HepG2 (cell line): ENCODE measurements around the gene DEFB124. TPM values are rescaled to one million over a fixed set of nuclear protein-coding genes. Genes with fewer than 3 reads are reported as not detected.
A peak's percentile ranks its signal among the peaks of the same experiment; 100 is the strongest.

Experiments
- FOXJ3 ChIP-seq: sonication (generic); formaldehyde crosslinking; IDR thresholded peaks from 2 replicates; pipeline ENCODE4 v1.4.0; 2020; ENCODE audit warnings: missing genetic modification reagents, mild to moderate bottlenecking, borderline replicate concordance
- FOXM1 ChIP-seq: sonication (generic); formaldehyde crosslinking; IDR thresholded peaks from 2 replicates; pipeline ENCODE4 v1.5.0; 2020; ENCODE audit warnings: missing genetic modification reagents
- KAT8 ChIP-seq: IDR thresholded peaks from 2 replicates; pipeline ENCODE4 v1.6.1; 2016; ENCODE audit warnings: missing genetic modification reagents, missing compliant biosample characterization
- MAF1 ChIP-seq: sonication (generic); formaldehyde crosslinking; IDR thresholded peaks from 2 replicates; pipeline ENCODE4 v1.5.0; 2020; ENCODE audit warnings: missing genetic modification reagents, borderline replicate concordance
- NFIC ChIP-seq: IDR thresholded peaks from 2 replicates; pipeline ENCODE4 v1.6.1; 2012; ENCODE audit warnings: mild to moderate bottlenecking, low read length, inconsistent platforms
- SMC3 ChIP-seq: IDR thresholded peaks from 2 replicates; pipeline ENCODE4 v1.6.1; 2011; ENCODE audit warnings: low read length, improper control_type of control experiment
- SP5 ChIP-seq: IDR thresholded peaks from 2 replicates; pipeline ENCODE4 v1.6.1; 2016; ENCODE audit warnings: low read depth, borderline replicate concordance
- SPEN ChIP-seq: sonication (generic); formaldehyde crosslinking; IDR thresholded peaks from 2 replicates; pipeline ENCODE4 v1.5.1; 2020; ENCODE audit warnings: low read depth, mild to moderate bottlenecking, missing genetic modification reagents
- SRSF1 ChIP-seq: fragments of 200-400 bp; formaldehyde crosslinking; optimal IDR thresholded peaks from 2 replicates; pipeline ENCODE3; 2017; ENCODE audit warnings: mild to moderate bottlenecking, low read depth, low read length, moderate library complexity
- ZBTB7A ChIP-seq: sonication (generic); formaldehyde crosslinking; IDR thresholded peaks from 2 replicates; pipeline ENCODE4 v1.8.0; 2022; ENCODE audit warnings: mild to moderate bottlenecking, missing genetic modification reagents
- ZMAT3 ChIP-seq: sonication (generic); formaldehyde crosslinking; conservative IDR thresholded peaks from 2 replicates; pipeline ENCODE4 v1.7.0; 2021; ENCODE audit warnings: missing genetic modification reagents
- ZNF3 ChIP-seq: IDR thresholded peaks from 2 replicates; pipeline ENCODE4 v1.7.0; 2017; ENCODE audit warnings: inconsistent platforms
- ZNF33B ChIP-seq: sonication (generic); formaldehyde crosslinking; IDR thresholded peaks from 2 replicates; pipeline ENCODE4 v1.5.1; 2020; ENCODE audit warnings: mild to moderate bottlenecking, missing genetic modification reagents
- ZNF672 ChIP-seq: sonication (generic); formaldehyde crosslinking; IDR thresholded peaks from 2 replicates; pipeline ENCODE4 v1.8.1; 2022; ENCODE audit warnings: missing genetic modification reagents
- ZNF678 ChIP-seq: sonication (generic); formaldehyde crosslinking; IDR thresholded peaks from 2 replicates; pipeline ENCODE4 v1.4.0; 2020; ENCODE audit warnings: mild to moderate bottlenecking, missing genetic modification reagents
- ZNF883 ChIP-seq: sonication (generic); formaldehyde crosslinking; IDR thresholded peaks from 2 replicates; pipeline ENCODE4 v1.5.1; 2020; ENCODE audit warnings: mild to moderate bottlenecking, missing genetic modification reagents; ENCODE audit errors: not compliant biosample characterization
- ZSCAN20 ChIP-seq: sonication (generic); formaldehyde crosslinking; IDR thresholded peaks from 2 replicates; pipeline ENCODE4 v1.4.0; 2020; ENCODE audit warnings: missing genetic modification reagents, mild to moderate bottlenecking, borderline replicate concordance
- ZSCAN9 ChIP-seq: IDR thresholded peaks from 2 replicates; pipeline ENCODE4 v1.6.1; 2016; ENCODE audit warnings: borderline replicate concordance
- polyA plus RNA-seq, 8 experiments: library from polyadenylated mRNA; depleted of rRNA in 3 of 8; stranded (reverse) in 7 of 8; unstranded in 1 of 8; fragments of >200 nt; fragmentation: Illumina TruSeq in 4 of 8; extraction: Trizol in 4 of 8; gene quantifications; 2 replicates each; pipeline versions ENCODE4 v1.2.1 to v1.2.3, GENCODE V29; 2011 to 2016; ENCODE audit warnings: low read depth in 4 of 8, missing spikeins in 1 of 8, mixed read lengths in 1 of 8; ENCODE audit not compliant: insufficient read depth in 1 of 8
- total RNA-seq, 5 experiments: library from RNA; depleted of rRNA; stranded (reverse); fragments of >200 nt; fragmentation: Illumina TruSeq; extraction: Trizol; gene quantifications; 2 replicates each; pipeline ENCODE4 v1.2.3, GENCODE V29; 2016; ENCODE audit warnings: low read depth in 1 of 5
- TF ChIP-seq, protein P1 (sequence below): sonication (generic); formaldehyde crosslinking; IDR thresholded peaks from 2 replicates; pipeline ENCODE4 v1.5.1; 2020; ENCODE audit warnings: missing genetic modification reagents, mild to moderate bottlenecking, borderline replicate concordance
- TF ChIP-seq, protein P2 (sequence below): sonication (generic); formaldehyde crosslinking; IDR thresholded peaks from 2 replicates; pipeline ENCODE4 v1.4.0; 2020; ENCODE audit warnings: mild to moderate bottlenecking, missing genetic modification reagents, borderline replicate concordance
- TF ChIP-seq, protein P3 (sequence below): sonication (generic); formaldehyde crosslinking; IDR thresholded peaks from 2 replicates; pipeline ENCODE4 v1.4.0; 2020; ENCODE audit warnings: mild to moderate bottlenecking, low read depth, missing genetic modification reagents
- TF ChIP-seq, protein P4 (sequence below): sonication (generic); formaldehyde crosslinking; IDR thresholded peaks from 2 replicates; pipeline ENCODE4 v1.5.0; 2020; ENCODE audit warnings: missing genetic modification reagents

Gene DEFB124
- total and polyA plus RNA-seq, 2 of the 13 experiments (the other 11 are each of a cell fraction or from before 2014, with no cell fraction given): not detected

DNA sequence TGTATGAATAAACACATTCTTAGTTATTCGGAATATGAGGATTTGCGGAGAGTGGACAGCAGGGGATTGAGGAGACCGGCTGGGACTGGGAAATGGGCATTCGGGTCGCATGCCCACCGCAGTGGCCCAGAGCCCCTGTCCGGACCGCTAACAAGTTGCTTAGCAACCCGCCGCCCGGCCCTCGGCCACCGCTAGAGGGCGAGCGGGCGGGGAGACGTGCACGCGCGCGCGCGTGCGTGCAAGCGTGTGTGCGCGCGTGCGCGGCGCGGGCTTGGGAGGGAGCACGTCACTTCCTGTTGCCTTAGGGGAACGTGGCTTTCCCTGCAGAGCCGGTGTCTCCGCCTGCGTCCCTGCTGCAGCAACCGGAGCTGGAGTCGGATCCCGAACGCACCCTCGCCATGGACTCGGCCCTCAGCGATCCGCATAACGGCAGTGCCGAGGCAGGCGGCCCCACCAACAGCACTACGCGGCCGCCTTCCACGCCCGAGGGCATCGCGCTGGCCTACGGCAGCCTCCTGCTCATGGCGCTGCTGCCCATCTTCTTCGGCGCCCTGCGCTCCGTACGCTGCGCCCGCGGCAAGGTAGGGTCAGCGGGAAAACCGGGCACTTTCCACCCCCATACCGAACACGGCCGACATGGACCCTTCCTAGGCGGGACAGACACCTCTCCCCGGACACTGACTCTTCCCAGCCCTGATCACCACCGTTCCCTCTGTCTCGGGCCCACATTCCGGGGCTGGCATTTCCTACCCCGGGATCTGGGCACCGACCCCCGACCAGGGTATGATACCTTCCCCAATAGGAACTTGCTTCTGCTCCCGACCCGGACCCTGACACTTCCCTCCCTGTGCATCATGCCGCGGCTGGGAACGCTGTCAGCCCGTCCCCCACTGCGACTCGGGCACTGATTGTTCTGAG lies 39.5 kb upstream of the DEFB124 start, which contains the start of gene HM13 (continued):
- peak; percentile 49; the same call in 1 of the 2 replicates for TF ChIP-seq SP5 (CRISPR knock-in tag)
- peak; percentile 21; the same call in 1 of the 2 replicates for TF ChIP-seq ZBTB7A (CRISPR knock-in tag)
- TF ChIP-seq, protein P1, sequence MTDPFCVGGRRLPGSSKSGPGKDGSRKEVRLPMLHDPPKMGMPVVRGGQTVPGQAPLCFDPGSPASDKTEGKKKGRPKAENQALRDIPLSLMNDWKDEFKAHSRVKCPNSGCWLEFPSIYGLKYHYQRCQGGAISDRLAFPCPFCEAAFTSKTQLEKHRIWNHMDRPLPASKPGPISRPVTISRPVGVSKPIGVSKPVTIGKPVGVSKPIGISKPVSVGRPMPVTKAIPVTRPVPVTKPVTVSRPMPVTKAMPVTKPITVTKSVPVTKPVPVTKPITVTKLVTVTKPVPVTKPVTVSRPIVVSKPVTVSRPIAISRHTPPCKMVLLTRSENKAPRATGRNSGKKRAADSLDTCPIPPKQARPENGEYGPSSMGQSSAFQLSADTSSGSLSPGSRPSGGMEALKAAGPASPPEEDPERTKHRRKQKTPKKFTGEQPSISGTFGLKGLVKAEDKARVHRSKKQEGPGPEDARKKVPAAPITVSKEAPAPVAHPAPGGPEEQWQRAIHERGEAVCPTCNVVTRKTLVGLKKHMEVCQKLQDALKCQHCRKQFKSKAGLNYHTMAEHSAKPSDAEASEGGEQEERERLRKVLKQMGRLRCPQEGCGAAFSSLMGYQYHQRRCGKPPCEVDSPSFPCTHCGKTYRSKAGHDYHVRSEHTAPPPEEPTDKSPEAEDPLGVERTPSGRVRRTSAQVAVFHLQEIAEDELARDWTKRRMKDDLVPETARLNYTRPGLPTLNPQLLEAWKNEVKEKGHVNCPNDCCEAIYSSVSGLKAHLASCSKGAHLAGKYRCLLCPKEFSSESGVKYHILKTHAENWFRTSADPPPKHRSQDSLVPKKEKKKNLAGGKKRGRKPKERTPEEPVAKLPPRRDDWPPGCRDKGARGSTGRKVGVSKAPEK (CRISPR knock-in tag): peak; percentile 82; the same call in 1 of the 2 replicates
- TF ChIP-seq SMC3: no peak
- TF ChIP-seq, protein P2, sequence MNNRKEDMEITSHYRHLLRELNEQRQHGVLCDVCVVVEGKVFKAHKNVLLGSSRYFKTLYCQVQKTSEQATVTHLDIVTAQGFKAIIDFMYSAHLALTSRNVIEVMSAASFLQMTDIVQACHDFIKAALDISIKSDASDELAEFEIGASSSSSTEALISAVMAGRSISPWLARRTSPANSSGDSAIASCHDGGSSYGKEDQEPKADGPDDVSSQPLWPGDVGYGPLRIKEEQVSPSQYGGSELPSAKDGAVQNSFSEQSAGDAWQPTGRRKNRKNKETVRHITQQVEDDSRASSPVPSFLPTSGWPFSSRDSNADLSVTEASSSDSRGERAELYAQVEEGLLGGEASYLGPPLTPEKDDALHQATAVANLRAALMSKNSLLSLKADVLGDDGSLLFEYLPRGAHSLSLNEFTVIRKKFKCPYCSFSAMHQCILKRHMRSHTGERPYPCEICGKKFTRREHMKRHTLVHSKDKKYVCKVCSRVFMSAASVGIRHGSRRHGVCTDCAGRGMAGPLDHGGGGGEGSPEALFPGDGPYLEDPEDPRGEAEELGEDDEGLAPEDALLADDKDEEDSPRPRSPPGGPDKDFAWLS (CRISPR knock-in tag): 0 out of 2 replicates have a peak, but pooled peaks have one; percentile 83
- TF ChIP-seq, protein P3, sequence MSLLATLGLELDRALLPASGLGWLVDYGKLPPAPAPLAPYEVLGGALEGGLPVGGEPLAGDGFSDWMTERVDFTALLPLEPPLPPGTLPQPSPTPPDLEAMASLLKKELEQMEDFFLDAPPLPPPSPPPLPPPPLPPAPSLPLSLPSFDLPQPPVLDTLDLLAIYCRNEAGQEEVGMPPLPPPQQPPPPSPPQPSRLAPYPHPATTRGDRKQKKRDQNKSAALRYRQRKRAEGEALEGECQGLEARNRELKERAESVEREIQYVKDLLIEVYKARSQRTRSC (CRISPR knock-in tag): peak; percentile 93; the same call in 1 of the 2 replicates
- TF ChIP-seq, protein P4, sequence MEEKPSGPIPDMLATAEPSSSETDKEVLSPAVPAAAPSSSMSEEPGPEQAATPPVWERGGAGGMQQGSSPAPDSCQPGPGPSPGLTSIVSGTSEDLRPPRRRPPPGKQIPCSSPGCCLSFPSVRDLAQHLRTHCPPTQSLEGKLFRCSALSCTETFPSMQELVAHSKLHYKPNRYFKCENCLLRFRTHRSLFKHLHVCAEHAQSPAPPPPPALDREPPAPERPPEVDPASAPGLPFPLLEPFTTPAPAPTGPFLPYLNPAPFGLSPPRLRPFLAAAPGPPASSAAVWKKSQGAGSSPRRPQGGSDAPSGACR (CRISPR knock-in tag): peak; percentile 89; the same call in 1 of the 2 replicates
- TF ChIP-seq ZMAT3 (CRISPR knock-in tag): peak; percentile 93; the same call in 1 of the 2 replicates
- no peak; the same call in 1 of the 2 replicates for TF ChIP-seq ZNF672
- TF ChIP-seq FOXM1 (CRISPR knock-in tag): 0 out of 2 replicates have a peak, but pooled peaks have one; percentile 66
- no peak; the same call in 1 of the 2 replicates for TF ChIP-seq NFIC
- TF ChIP-seq KAT8: peak; percentile 88
- peak; percentile 93; the same call in 1 of the 2 replicates for TF ChIP-seq ZSCAN20 (CRISPR knock-in tag)
- peak; percentile 82; the same call in 1 of the 2 replicates for TF ChIP-seq ZNF678 (CRISPR knock-in tag)
- TF ChIP-seq ZNF3 (CRISPR knock-in tag): peak; percentile 14; the same call in 1 of the 2 replicates
- peak; percentile 85; the same call in 1 of the 2 replicates for TF ChIP-seq ZNF33B (CRISPR knock-in tag)
- TF ChIP-seq ZSCAN9: peak; percentile 17; the same call in 1 of the 2 replicates
- peak; percentile 94 for TF ChIP-seq MAF1 (CRISPR knock-in tag)
- peak; percentile 78 for TF ChIP-seq FOXJ3
- TF ChIP-seq ZNF883 (CRISPR knock-in tag): peak; percentile 94
- TF ChIP-seq SPEN (CRISPR knock-in tag): peak; percentile 98
- TF ChIP-seq SRSF1: peak; percentile 49
